SK-N-MC (cell line): ENCODE results near the gene PACRG.

Experiments used
- EZH2 ChIP-seq: fragments of 200-600 bp; sonication (generic); IDR thresholded peaks from one replicate; pipeline ENCODE4 v1.6.1; 2017; ENCODE audit warnings: antibody characterized with exemption
- FOXP2 ChIP-seq: optimal IDR thresholded peaks from 2 replicates; pipeline ENCODE3; 2011; ENCODE audit warnings: mild to moderate bottlenecking, moderate library complexity; ENCODE audit not compliant: insufficient read depth; ENCODE audit errors: extremely low read length, control extremely low read depth
- POLR2AphosphoS5 ChIP-seq: IDR thresholded peaks from 2 replicates; pipeline ENCODE4 v1.6.1; 2012; ENCODE audit warnings: mild to moderate bottlenecking, low read depth, low read length, borderline replicate concordance

- no peak for TF ChIP-seq EZH2
- TF ChIP-seq FOXP2, result no peak
- TF ChIP-seq POLR2AphosphoS5, result no peak
Observed at GRCh38 chr6:163083141-163083540, 355.4 kb downstream of the PACRG start.
